Lung (tissue), 12 donors: Measurements from ENCODE around the gene LRP1. TPM values are rescaled to one million over a fixed set of nuclear protein-coding genes. Genes with fewer than 3 reads are reported as not detected.
A peak's percentile ranks its signal among the peaks of the same experiment; 100 is the strongest.

Source experiments
- ATAC-seq: fragments of 200-7000 bp; cut with Tn5 transposase; one replicate; pipeline ENCODE4 v1.9.1; 2020; ENCODE audit warnings: moderate number of reproducible peaks; ENCODE audit not compliant: insufficient read depth, low FRiP score
- DNase-seq, 3 donors: peaks; one replicate each; pipeline ENCODE4 v3.0.0-alpha.2; 2013 to 2017
- H3K27ac ChIP-seq, 2 donors: one replicate each; pipeline ENCODE4 v1.5.1; 2013; ENCODE audit warnings: mild to moderate bottlenecking in 2 of 2, moderate library complexity in 2 of 2, control low read depth in 1 of 2, inconsistent platforms in 1 of 2, low read depth in 1 of 2, low read length in 1 of 2
- H3K27me3 ChIP-seq, 3 donors: one replicate each; pipeline ENCODE4 v1.5.1; 2013; ENCODE audit warnings: low read length in 2 of 3; ENCODE audit not compliant: control insufficient read depth in 3 of 3, insufficient read depth in 3 of 3
- H3K36me3 ChIP-seq, 4 donors: one replicate each; pipeline ENCODE4 v1.5.1; 2013; ENCODE audit warnings: low read length in 4 of 4, mild to moderate bottlenecking in 1 of 4, moderate library complexity in 1 of 4; ENCODE audit not compliant: control insufficient read depth in 4 of 4, insufficient read depth in 4 of 4
- H3K4me1 ChIP-seq, 5 donors: one replicate each; pipeline ENCODE4 v1.5.1; 2013; ENCODE audit warnings: low read length in 5 of 5, mild to moderate bottlenecking in 2 of 5, moderate library complexity in 1 of 5; ENCODE audit not compliant: control insufficient read depth in 5 of 5, insufficient read depth in 5 of 5
- H3K4me3 ChIP-seq: one replicate; pipeline ENCODE4 v1.5.1; 2013; ENCODE audit warnings: mild to moderate bottlenecking, control low read depth, moderate library complexity
- H3K9ac ChIP-seq, 2 donors: one replicate each; pipeline ENCODE4 v1.5.1; 2013; ENCODE audit warnings: low read length in 2 of 2, control low read depth in 1 of 2; ENCODE audit not compliant: insufficient read depth in 1 of 2
- H3K9me3 ChIP-seq, 4 donors: one replicate each; pipeline ENCODE4 v1.5.1; 2013; ENCODE audit warnings: low read length in 3 of 4, mild to moderate bottlenecking in 1 of 4, moderate library complexity in 1 of 4; ENCODE audit not compliant: control insufficient read depth in 4 of 4, insufficient read depth in 3 of 4
- WGBS, 2 donors: extraction: QIAGEN DNeasy Blood & Tissue Kit; methylation state at CpG; one replicate each; pipeline ENCODE4 v1.1.7; 2013; 5-methylcytosine and 5-hydroxymethylcytosine counted together
- polyA plus RNA-seq, 2 donors: library from polyadenylated mRNA; stranded (reverse); fragments of 200-250 nt; gene quantifications; one replicate each; pipeline ENCODE4 v1.2.1, GENCODE V29; 2013
- total RNA-seq, 2 donors: library from RNA; depleted of rRNA in 1 of 2; stranded (reverse); fragments of >200 nt in 1 of 2; gene quantifications; one replicate each; pipeline ENCODE4 v1.2.1, GENCODE V29; 2014 to 2021
- TF ChIP-seq, protein P1 (sequence below): IDR thresholded peaks from 2 replicates; pipeline ENCODE4 v1.5.1; 2012; ENCODE audit warnings: mild to moderate bottlenecking; ENCODE audit errors: control extremely low read depth, extremely low read depth
- donor health status: control.
- donor health status: control.
- donor health status: Bipolar disorder and iron deficiency.
- donor health status: healthy.
- donor health status: DM: yes; HTN: yes; CAD: no.

Gene LRP1
- total and polyA plus RNA-seq, 4 donors: 52.6 to 338 (median 122) TPM

DNA sequence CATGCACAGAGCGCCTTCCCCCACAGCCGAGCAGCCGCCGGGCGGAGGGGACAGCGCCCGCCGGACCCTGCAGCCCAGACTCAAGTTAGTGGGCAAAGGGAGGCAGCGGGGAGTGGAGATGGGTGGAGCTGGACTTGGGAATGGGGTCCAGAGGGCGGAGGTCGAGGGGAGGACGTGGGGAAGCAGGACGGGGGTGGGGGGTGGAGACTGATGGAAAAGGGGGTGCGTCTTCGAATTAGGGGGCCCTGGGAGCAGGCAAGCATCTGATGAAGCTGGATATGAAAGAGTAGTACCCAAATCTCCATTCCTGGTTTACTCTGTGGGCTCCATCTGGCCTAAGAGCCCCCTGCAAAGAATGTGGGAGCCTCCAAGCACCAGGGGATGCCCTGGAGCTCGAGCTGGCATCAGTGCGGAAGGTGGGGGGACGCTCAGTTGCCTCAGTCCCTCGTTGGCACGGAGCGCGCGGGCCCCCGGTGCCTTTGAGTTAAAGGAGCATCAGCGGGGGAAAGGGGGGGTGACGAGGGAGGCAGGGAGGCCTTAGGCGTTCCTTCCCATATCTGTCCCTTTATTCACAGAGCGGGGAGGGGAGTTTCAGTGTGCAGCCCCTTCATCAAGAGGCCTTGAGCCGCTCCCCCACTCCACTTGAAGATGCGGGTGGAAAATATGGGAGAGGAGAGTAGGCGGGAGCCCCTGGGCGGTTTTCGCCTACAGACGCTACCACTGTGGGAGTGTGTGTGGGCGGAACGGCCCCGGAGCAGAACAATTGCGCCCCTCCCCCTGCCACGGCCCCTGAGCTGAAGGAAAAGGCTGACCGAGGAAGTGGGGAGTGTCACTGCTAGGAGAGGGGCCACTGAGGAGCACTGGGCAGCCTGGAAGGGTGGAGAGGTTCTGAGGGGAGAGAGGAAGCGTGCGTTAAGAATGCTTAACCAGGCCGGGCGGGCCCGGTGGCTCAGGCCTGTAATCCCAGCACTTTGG is 38.7 kb upstream of the LRP1 start:
- peaks cover 6 to 30% (median 18%) of the 10 kb centered on the region in 4 donors for H3K36me3 ChIP-seq
- no peaks in the 10 kb centered on the region for H3K9me3 ChIP-seq
- peak overlapping the region; percentile 80 for H3K4me3 ChIP-seq
- H3K27me3 ChIP-seq: no peaks in the 10 kb centered on the region
- peak; percentile 78 to 86 (median 81) for DNase-seq
- TF ChIP-seq, protein P1, sequence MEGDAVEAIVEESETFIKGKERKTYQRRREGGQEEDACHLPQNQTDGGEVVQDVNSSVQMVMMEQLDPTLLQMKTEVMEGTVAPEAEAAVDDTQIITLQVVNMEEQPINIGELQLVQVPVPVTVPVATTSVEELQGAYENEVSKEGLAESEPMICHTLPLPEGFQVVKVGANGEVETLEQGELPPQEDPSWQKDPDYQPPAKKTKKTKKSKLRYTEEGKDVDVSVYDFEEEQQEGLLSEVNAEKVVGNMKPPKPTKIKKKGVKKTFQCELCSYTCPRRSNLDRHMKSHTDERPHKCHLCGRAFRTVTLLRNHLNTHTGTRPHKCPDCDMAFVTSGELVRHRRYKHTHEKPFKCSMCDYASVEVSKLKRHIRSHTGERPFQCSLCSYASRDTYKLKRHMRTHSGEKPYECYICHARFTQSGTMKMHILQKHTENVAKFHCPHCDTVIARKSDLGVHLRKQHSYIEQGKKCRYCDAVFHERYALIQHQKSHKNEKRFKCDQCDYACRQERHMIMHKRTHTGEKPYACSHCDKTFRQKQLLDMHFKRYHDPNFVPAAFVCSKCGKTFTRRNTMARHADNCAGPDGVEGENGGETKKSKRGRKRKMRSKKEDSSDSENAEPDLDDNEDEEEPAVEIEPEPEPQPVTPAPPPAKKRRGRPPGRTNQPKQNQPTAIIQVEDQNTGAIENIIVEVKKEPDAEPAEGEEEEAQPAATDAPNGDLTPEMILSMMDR: no peak
- ATAC-seq: no peak
- H3K9ac ChIP-seq: no peak overlapping the region
- H3K4me1 ChIP-seq: peaks cover 0 to 64% (median 20%) of the 10 kb centered on the region in 5 donors
- H3K27ac ChIP-seq: peak overlapping the region; percentile 92
- WGBS, 2 donors: 0 to 1% methylated on average over 44 to 45 of the region's 45 CpGs

DNA sequence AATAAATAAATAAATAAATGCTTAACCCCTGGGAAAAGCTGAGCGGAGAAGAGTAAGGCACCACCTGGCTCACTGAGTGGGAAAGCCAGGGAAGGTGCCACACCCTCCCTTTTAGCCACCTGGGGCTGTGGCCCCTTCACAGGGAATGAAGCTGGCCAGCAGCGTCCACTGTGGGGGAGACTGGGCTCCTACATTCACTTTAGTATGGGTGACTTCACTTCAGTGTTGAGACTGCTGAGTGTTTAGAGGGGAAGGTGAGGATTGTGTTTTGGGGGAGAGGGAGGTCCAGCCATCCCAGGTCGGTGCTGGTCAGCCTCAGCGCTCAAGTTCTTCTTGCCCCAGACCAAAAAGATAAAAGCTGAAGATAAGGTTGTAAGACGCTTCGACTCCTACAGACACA is 37.8 kb upstream of the LRP1 start:
- Histone ChIP-seq H3K4me3 (peak overlapping the region; percentile 5), H3K27me3 (no peaks in the 10 kb centered on the region), H3K9ac (peak overlapping the region in 1 of 2 donors; percentile 81), H3K4me1 (peaks cover 0 to 60% (median 21%) of the 10 kb centered on the region in 5 donors), H3K36me3 (peaks cover 11 to 38% (median 25%) of the 10 kb centered on the region in 4 donors), H3K27ac (peak overlapping the region in 1 of 2 donors; percentile 54), H3K9me3 (no peaks in the 10 kb centered on the region)
- WGBS, 2 donors: 44 to 77% methylated on average over 6 of the region's 6 CpGs
- TF ChIP-seq, protein P1: no peak
- no peak for DNase-seq
- no peak for ATAC-seq

DNA sequence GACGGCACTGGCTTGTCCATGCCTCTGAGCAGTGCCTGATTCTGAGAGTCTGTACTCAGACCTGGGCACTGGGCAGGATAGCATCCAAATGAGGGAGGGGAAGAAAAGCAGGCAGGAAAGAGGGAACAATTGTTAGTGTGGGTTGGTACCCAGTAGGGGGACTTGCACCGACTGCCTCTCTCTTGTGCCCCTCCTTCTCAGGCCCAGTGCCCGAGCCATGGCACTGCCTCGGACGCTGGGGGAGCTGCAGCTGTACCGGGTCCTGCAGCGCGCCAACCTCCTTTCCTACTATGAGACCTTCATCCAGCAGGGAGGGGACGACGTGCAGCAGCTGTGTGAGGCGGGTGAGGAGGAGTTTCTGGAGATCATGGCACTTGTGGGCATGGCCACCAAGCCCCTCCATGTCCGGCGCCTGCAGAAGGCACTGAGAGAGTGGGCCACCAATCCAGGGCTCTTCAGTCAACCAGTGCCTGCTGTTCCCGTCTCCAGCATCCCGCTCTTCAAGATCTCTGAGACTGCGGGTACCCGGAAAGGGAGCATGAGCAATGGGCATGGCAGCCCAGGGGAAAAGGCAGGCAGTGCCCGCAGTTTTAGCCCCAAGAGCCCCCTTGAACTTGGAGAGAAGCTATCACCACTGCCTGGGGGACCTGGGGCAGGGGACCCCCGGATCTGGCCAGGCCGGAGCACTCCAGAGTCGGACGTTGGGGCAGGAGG is 37.2 kb upstream of the LRP1 start:
- no peak overlapping the region for H3K4me3 ChIP-seq
- H3K36me3 ChIP-seq: peaks cover 11 to 44% (median 29%) of the 10 kb centered on the region in 4 donors
- peak overlapping the region in 1 of 2 donors; percentile 81 for H3K9ac ChIP-seq
- peaks cover 0 to 54% (median 18%) of the 10 kb centered on the region in 5 donors for H3K4me1 ChIP-seq
- H3K27ac ChIP-seq: peak overlapping the region in 1 of 2 donors; percentile 54
- no peak for ATAC-seq
- WGBS, 2 donors: 62 to 85% methylated on average over 22 of the region's 22 CpGs
- no peaks in the 10 kb centered on the region for H3K27me3 ChIP-seq
- no peaks in the 10 kb centered on the region for H3K9me3 ChIP-seq
- DNase-seq: no peak
- TF ChIP-seq, protein P1: no peak
